GM19193 (cell line): ENCODE results near the gene ATAT1.
A peak's percentile ranks its signal among the peaks of the same experiment; 100 is the strongest.

Experiments
- POLR2A ChIP-seq: IDR thresholded peaks from 4 replicates; pipeline ENCODE4 v1.6.1; 2011; ENCODE audit not compliant: insufficient read depth, insufficient read length; ENCODE audit errors: extremely low read depth

The ATAT1 gene

GRCh38 chr6:30686009-30686907 lies 59.6 kb downstream of the ATAT1 start, which contains the start of gene PPP1R18:
Gene PPP1R18 (minus strand): TSS chr6:30686645. CDS start chr6:30686018, 627 bp downstream.
- TF ChIP-seq POLR2A, result peak; percentile 52

DNA sequence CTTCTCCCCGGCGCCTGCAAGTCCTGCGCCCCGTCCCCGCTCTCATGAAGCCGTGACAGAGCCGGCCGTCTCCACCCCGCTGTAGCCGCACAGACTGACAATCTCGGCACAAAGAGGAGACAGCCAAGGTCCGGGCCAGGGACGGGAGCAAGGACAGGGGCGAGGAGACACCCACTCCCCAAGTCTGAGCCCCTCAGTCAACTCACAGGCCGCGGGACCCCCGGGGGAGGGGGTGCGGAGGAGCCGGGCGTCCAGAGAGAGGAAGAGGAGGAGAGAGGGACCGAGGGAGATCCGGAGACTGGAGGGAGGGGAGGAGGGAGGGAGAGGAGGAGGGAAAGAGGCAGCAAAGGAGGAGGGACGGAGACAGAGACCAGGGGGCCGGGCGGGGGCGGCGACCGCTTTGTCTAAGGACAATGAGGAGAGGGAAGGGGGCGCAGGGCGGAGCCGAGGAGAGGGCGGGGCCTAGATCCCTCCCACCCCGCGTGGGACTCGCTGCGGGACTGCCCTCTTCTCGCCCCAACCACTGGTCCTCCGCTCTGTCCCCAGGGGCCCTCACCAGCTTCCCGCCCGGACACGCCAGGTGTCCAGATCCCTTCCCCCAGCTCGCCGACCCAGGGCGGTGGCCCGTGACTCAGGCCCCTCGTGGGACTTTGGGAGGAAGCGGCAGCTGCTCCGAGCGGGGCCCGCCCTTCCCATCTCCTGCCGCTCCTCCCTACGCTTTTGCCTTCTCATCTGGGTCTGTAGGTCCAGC lies 60.4 kb downstream of the ATAT1 start:
- peak; percentile 58 for TF ChIP-seq POLR2A

- TF ChIP-seq POLR2A, result no peak
These were observed 61.2 kb downstream of the ATAT1 start for GRCh38 chr6:30687659-30688431.

GRCh38 chr6:30688569-30688968 lies 61.9 kb downstream of the ATAT1 start:
- no peak for TF ChIP-seq POLR2A

GRCh38 chr6:30689022-30689865 lies 62.6 kb downstream of the ATAT1 start:
- TF ChIP-seq POLR2A, result no peak

- TF ChIP-seq POLR2A, result peak; percentile 19
These were observed 63.3 kb downstream of the ATAT1 start for GRCh38 chr6:30689985-30690384.

DNA sequence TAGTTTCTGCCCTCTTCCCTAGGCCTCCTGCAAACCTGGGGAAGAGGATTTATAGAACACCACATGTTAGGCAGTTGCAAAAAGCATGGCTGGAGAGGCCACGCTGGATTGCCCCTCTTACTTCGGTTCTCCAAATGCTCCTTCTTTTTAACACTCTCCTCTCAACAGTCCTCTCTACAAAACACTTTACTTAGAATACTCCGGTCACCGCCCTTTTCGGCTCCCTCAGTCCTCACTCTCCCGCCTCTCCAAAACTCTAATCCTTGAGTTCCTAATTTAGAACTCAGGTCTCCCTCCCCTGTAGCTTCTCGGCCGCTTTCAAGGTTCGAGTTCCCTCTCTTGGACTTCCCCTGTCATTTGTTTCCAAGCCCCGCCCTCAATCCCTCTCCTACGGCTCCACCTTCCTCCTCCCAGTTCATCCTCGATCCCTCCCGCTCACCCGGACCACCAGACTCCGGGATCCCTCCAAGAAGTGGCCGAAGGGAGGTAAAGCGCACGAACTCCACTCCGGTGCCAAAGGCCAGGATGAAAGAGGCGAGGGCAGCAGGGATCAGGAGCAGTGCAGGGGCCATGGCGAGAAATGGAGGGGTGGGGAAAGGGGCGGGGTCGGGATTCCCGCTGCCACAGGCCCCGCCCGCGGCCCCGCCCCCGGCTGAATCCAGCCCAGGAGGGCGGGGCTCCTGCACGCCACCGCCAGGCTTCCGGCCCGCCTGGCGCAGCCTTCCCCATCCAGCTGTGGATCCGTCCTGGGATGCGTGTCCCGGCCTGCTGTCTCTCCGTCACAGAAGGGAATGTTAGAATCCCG lies 63.9 kb downstream of the ATAT1 start, which contains the start of gene NRM:
Gene NRM, minus strand, starts transcription at position 582 of the 805 bp plus-strand sequence. Its CDS starts 10 bp downstream, at position 572.
- peak; percentile 64 for TF ChIP-seq POLR2A

GRCh38 chr6:30691208-30691847 lies 64.7 kb downstream of the ATAT1 start:
- TF ChIP-seq POLR2A, result no peak
